Fibroblast of villous mesenchyme (primary cell): ENCODE data around the gene CORO1A. TPM values are rescaled to one million over a fixed set of nuclear protein-coding genes. Genes with fewer than 3 reads are reported as not detected.
"Not testable (repeated sequence)": the region's sequence is repeated elsewhere in the genome, so short reads cannot be mapped to it uniquely, and the experiment has no call there.

Experiments used
- DNase-seq: peaks from one replicate; pipeline ENCODE4 v3.0.0-alpha.2; 2010; ENCODE audit warnings: low read depth
- H3K4me3 ChIP-seq: 2 replicates; pipeline ENCODE4 v1.5.1; 2011; ENCODE audit warnings: low read depth, mild to moderate bottlenecking, low read length
- CTCF ChIP-seq: IDR thresholded peaks from 2 replicates; pipeline ENCODE4 v1.5.1; 2012; ENCODE audit warnings: low read depth, mild to moderate bottlenecking, low read length; ENCODE audit not compliant: insufficient read depth
- total RNA-seq: library from RNA; depleted of rRNA; stranded (reverse); fragments of >200 nt; gene quantifications from 2 replicates; pipeline ENCODE4 v1.2.3, GENCODE V29; 2012

The CORO1A gene
- total RNA-seq, 1 donor, result 3.5 TPM

GRCh38 chr16:30173054-30173453, 10.3 kb upstream of the CORO1A start:
- no peak for TF ChIP-seq CTCF
- H3K4me3 ChIP-seq, result no peak overlapping the region
- no peak for DNase-seq

DNA sequence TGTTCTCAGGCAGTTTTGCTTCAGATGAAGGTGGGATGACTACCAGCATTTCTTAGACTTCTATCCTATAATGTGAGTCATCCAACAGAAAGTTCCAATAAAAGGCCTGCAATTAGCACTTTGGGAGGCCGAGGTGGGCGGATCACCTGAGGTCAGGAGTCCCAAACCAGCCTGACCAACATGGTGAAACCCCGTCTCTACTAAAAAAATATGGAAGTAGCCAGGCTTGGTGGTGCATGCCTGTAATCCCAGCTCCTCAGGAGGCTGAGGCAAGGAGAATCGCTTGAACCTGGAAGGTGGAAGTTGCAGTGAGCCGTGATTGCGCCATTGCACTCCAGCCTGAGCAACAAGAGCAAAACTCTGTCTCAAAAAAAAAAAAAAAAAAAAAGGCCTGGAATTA, 6.5 kb upstream of the CORO1A start:
- not testable (repeated sequence) for H3K4me3 ChIP-seq, DNase-seq

GRCh38 chr16:30179195-30179594, 4.2 kb upstream of the CORO1A start:
- no peak for TF ChIP-seq CTCF
- no peak for DNase-seq
- no peak overlapping the region for H3K4me3 ChIP-seq

DNA sequence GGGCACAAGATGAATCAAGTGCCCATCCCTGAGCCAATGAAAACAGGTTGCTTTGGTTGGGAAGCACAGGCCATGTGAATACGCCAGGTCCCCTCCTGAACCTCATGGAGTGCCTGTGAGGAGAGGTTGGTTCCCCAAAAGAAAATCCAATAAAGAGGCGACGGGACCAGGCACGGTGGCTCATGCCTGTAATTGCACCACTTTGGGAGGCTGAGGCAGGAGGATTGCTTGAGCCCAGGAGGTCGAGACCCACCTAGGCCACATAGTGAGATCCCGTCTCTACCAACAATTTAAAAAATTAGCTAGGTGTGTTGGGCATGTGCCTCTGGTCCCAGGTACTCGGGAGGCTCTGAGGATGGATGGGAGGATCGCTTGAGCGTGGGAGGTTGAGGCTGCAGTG, 3.5 kb upstream of the CORO1A start:
- no peak overlapping the region for H3K4me3 ChIP-seq
- TF ChIP-seq CTCF, result no peak

DNA sequence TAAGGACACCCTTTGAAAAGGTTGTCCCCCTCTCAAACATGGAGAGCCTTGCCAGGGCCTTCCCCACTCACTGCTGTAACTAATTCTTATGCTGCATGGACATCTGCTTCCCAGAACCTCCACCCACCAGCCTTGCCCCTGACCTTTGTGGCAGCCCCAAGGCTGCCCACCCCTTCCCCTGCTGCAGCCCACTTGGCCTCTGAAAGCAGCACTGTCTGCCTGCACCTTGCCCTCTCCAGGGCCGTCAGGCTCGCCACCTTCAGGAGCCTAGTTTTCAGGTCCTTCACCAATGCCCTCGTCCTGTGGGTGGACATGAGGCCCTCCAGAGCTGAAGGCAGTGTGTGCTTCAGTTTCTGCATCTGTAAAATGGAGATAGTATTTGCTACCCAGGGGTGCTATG, 2.7 kb upstream of the CORO1A start:
- DNase-seq, result no peak
- TF ChIP-seq CTCF, result no peak
- H3K4me3 ChIP-seq, result no peak overlapping the region

More for the DNA sequence above, 3.5 kb upstream of the CORO1A start:
- no peak for DNase-seq

DNA sequence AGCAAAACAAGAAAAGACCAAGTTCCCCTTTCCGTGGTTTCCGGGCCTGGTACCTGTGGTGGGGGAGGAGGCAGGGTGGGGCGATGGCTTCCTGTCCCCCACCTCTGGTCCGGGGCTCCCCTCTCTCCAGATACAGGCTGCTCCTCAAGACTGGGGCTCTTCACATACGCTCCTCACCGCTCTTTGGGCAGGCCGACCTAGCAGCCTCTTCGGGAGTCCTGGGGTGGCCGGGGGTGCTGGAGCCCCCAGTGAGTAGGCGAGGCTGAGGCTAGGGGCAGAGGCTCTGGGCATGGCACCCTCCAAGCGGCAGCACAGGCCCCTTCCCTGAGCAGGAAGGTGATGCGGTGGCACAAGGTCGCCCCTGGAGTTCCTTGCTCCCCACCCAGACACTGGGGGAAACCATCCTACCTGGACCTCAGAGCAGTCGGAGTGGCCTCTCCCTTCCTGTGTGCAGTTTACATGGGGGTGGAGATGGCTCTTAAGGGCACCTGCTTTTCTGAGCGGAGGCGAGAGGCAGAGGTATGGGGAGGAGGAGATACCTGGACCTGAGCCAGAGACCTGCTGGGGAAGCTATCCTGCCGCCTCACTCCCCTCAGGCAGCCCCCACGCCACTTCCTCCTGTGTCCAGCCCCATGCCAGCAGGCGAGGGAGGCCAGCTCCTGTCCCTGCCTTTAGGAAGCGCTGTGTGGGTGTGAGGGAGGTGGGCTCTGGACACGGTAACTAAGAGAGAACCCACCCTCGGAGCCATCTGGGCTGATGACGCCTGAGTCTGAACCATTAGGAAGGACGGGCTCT, 891 bp downstream of the CORO1A start:
- H3K4me3 ChIP-seq, result no peak overlapping the region
- TF ChIP-seq CTCF, result no peak
- no peak for DNase-seq

DNA sequence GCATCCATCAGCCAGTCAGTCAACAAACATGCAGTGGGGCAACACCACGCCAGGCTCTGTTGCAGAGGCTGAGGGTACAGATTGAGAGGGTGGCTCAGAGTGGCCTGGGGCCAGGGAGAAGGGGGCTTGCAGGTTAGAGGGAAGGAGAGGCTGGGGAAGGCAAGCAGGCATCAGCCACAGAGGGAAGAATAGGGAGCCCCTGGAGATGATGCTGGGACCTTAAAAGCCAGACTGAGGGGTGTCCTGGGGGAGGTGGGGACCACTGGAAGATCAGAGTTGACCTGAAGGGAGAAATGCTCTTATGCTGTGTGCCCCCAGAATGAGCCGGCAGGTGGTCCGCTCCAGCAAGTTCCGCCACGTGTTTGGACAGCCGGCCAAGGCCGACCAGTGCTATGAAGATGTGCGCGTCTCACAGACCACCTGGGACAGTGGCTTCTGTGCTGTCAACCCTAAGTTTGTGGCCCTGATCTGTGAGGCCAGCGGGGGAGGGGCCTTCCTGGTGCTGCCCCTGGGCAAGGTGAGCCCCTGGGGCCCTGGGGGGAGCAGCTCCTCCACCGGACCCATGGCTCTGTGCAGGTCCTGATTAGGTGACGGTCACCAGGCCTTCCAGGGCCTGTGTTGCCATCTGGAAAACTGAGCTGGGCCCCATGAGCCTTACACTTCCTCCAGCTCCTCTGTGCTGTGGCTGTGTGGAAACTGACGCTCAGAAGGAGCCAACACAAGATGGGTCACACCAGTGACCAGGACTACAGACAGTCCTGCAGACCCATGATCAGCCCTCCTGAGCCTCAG, 1.7 kb downstream of the CORO1A start:
- no peak for DNase-seq
- no peak overlapping the region for H3K4me3 ChIP-seq
- no peak for TF ChIP-seq CTCF
